ENCODE results near the gene TAF11L7. TPM values are rescaled to one million over a fixed set of nuclear protein-coding genes. Genes with fewer than 3 reads are reported as not detected.
"Not testable (repeated sequence)": the region's sequence is repeated elsewhere in the genome, so short reads cannot be mapped to it uniquely, and the experiment has no call there.

The TAF11L7 gene
- total RNA-seq, 1 experiment from 2014 or later: not detected

DNA sequence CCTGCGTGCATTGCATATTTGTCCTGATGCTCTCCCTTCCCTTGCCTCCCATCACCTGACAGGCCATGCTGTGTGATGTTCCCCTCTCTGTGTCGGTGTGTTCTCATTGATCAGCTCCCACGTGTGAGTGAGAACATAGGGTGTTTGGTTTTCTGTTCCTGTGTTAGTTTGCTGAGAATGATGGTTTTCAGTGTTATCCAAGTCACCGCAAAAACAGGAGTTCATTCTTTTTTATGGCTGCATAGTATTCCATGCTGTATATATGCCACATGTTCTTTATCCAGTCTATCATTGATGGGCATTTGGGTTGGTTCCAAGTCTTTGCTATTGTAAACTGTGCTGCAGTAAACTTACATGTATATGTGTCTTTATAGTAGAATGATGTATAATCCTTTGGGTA is 21.9 kb upstream of the TAF11L7 start:
- not testable (repeated sequence) for H3K4me2 ChIP-seq (ENCODE audit: low read depth, low read length, poor library complexity, severe bottlenecking); H3K4me3 ChIP-seq (ENCODE audit: low read length); H3K27me3 ChIP-seq (ENCODE audit: low read length); H3K79me2 ChIP-seq (ENCODE audit: low read length); H3K4me1 ChIP-seq (ENCODE audit: low read length); DNase-seq; H3K9ac ChIP-seq (ENCODE audit: low read length); H3K9me3 ChIP-seq (ENCODE audit: low read length); H3K9me2 ChIP-seq (replicated peaks; ENCODE audit: insufficient read depth, low read length); H4K20me1 ChIP-seq (ENCODE audit: insufficient read depth, low read depth, low read length); H3K27ac ChIP-seq (ENCODE audit: low read length); H3K36me3 ChIP-seq (ENCODE audit: insufficient read depth, low read length); H2AFZ ChIP-seq (ENCODE audit: low read length)

- no peaks in the 10 kb centered on the region for H3K27me3 ChIP-seq (ENCODE audit: low read length)
- no peak for DNase-seq
- no peaks in the 10 kb centered on the region for H3K36me3 ChIP-seq (ENCODE audit: insufficient read depth, low read length)
- no peaks in the 10 kb centered on the region for H3K9me2 ChIP-seq (replicated peaks; ENCODE audit: insufficient read depth, low read length)
- H3K4me3 ChIP-seq (ENCODE audit: low read length): no peak overlapping the region
- peaks cover 5% of the 10 kb centered on the region; the same call in 1 of the 2 replicates for H3K9me3 ChIP-seq (ENCODE audit: low read length)
- no peaks in the 10 kb centered on the region for H3K4me1 ChIP-seq (ENCODE audit: low read length)
- H4K20me1 ChIP-seq (ENCODE audit: insufficient read depth, low read depth, low read length): no peaks in the 10 kb centered on the region
- no peak overlapping the region for H2AFZ ChIP-seq (ENCODE audit: low read length)
- no peaks in the 10 kb centered on the region for H3K79me2 ChIP-seq (ENCODE audit: low read length)
- no peak overlapping the region for H3K9ac ChIP-seq (ENCODE audit: low read length)
- H3K4me2 ChIP-seq (ENCODE audit: low read depth, low read length, poor library complexity, severe bottlenecking): no peak overlapping the region
- no peak overlapping the region for H3K27ac ChIP-seq (ENCODE audit: low read length)
Observed at GRCh38 chr5:17604951-17605350, 19.4 kb upstream of the TAF11L7 start.

GRCh38 chr5:17603880-17604279 is 18.3 kb upstream of the TAF11L7 start, which contains the start of gene TAF11L11:
Gene TAF11L11 (plus strand): TSS chr5:17604183.
- not testable (repeated sequence) for H3K27ac ChIP-seq (ENCODE audit: low read length); H4K20me1 ChIP-seq (ENCODE audit: insufficient read depth, low read depth, low read length); H3K9me2 ChIP-seq (replicated peaks; ENCODE audit: insufficient read depth, low read length); H3K9ac ChIP-seq (ENCODE audit: low read length); H3K9me3 ChIP-seq (ENCODE audit: low read length); H3K4me3 ChIP-seq (ENCODE audit: low read length); H3K4me1 ChIP-seq (ENCODE audit: low read length); H3K79me2 ChIP-seq (ENCODE audit: low read length); H2AFZ ChIP-seq (ENCODE audit: low read length); H3K27me3 ChIP-seq (ENCODE audit: low read length); H3K36me3 ChIP-seq (ENCODE audit: insufficient read depth, low read length); DNase-seq; H3K4me2 ChIP-seq (ENCODE audit: low read depth, low read length, poor library complexity, severe bottlenecking)

DNA sequence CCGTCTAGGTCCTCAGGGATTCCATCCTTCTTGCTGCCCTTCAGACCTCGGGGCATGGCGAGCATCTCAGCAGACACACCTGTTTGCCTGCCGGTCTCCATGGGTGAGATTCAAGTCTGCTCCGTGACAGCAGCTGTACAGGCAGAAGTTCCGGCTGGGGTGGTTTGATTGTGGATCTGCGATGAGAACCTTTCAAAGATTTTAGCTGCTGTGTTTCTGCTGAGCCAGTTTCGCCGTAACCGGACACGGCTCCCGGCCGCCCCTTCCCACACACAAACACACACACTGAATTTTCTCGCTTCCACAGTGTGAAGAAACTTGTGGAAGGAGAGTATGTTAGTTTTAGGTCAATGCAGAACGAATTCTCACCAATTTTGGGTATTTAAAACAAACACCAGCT is 12.2 kb upstream of the TAF11L7 start, which contains the start of gene TAF11L10:
TSS of gene TAF11L10 (minus strand) at position 101 of the 400 bp plus-strand sequence.
- not testable (repeated sequence) for H3K4me3 ChIP-seq (ENCODE audit: low read length); H3K79me2 ChIP-seq (ENCODE audit: low read length); H4K20me1 ChIP-seq (ENCODE audit: insufficient read depth, low read depth, low read length); H3K27me3 ChIP-seq (ENCODE audit: low read length); H3K9me3 ChIP-seq (ENCODE audit: low read length); H3K4me2 ChIP-seq (ENCODE audit: low read depth, low read length, poor library complexity, severe bottlenecking); H3K9me2 ChIP-seq (replicated peaks; ENCODE audit: insufficient read depth, low read length); H3K4me1 ChIP-seq (ENCODE audit: low read length); H2AFZ ChIP-seq (ENCODE audit: low read length); H3K27ac ChIP-seq (ENCODE audit: low read length); H3K9ac ChIP-seq (ENCODE audit: low read length); DNase-seq; H3K36me3 ChIP-seq (ENCODE audit: insufficient read depth, low read length)

DNA sequence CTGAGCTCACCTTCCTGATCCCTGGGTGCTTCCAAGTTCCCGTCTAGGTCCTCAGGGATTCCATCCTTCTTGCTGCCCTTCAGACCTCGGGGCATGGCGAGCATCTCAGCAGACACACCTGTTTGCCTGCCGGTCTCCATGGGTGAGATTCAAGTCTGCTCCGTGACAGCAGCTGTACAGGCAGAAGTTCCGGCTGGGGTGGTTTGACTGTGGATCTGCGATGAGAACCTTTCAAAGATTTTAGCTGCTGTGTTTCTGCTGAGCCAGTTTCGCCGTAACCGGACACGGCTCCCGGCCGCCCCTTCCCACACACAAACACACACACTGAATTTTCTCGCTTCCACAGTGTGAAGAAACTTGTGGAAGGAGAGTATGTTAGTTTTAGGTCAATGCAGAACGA is 8.7 kb upstream of the TAF11L7 start, which contains the start of gene TAF11L9:
TSS of gene TAF11L9 (minus strand) at position 140 of the 400 bp plus-strand sequence.
- not testable (repeated sequence) for H3K79me2 ChIP-seq (ENCODE audit: low read length); H3K9ac ChIP-seq (ENCODE audit: low read length); H3K27ac ChIP-seq (ENCODE audit: low read length); H2AFZ ChIP-seq (ENCODE audit: low read length); H3K4me1 ChIP-seq (ENCODE audit: low read length); H3K9me3 ChIP-seq (ENCODE audit: low read length); H3K27me3 ChIP-seq (ENCODE audit: low read length); H3K4me2 ChIP-seq (ENCODE audit: low read depth, low read length, poor library complexity, severe bottlenecking); H3K4me3 ChIP-seq (ENCODE audit: low read length); DNase-seq; H4K20me1 ChIP-seq (ENCODE audit: insufficient read depth, low read depth, low read length); H3K9me2 ChIP-seq (replicated peaks; ENCODE audit: insufficient read depth, low read length); H3K36me3 ChIP-seq (ENCODE audit: insufficient read depth, low read length)

GRCh38 chr5:17590860-17591259 is 5.3 kb upstream of the TAF11L7 start, which contains the start of gene TAF11L8:
Gene TAF11L8 (minus strand): TSS chr5:17590960.
- H3K27ac ChIP-seq (ENCODE audit: low read length); H3K9me3 ChIP-seq (ENCODE audit: low read length); H3K79me2 ChIP-seq (ENCODE audit: low read length); H3K9me2 ChIP-seq (replicated peaks; ENCODE audit: insufficient read depth, low read length); H3K9ac ChIP-seq (ENCODE audit: low read length); H3K27me3 ChIP-seq (ENCODE audit: low read length); H3K4me2 ChIP-seq (ENCODE audit: low read depth, low read length, poor library complexity, severe bottlenecking); H3K4me3 ChIP-seq (ENCODE audit: low read length); H3K36me3 ChIP-seq (ENCODE audit: insufficient read depth, low read length); H4K20me1 ChIP-seq (ENCODE audit: insufficient read depth, low read depth, low read length); H3K4me1 ChIP-seq (ENCODE audit: low read length); DNase-seq; H2AFZ ChIP-seq (ENCODE audit: low read length): not testable (repeated sequence)

Small RNA genes lying within 50 kb of the gene (small RNA-seq; reads per million reads assigned to genes)
- gene AC233724.3 (not detected), gene AC233724.6 (not detected), gene AC233724.7 (not detected)

Other genes with a start within 250 kb of the TAF11L7 start
- not detected in 2 replicates for gene TAF11L2, start 87.5 kb downstream of the TAF11L7 start, total RNA-seq (2014; rRNA removed; shearing (Covaris generic); ENCODE audit: low replicate concordance)
- not detected in 2 replicates for gene TAF11L3, start 67.4 kb downstream of the TAF11L7 start, total RNA-seq (2014; rRNA removed; shearing (Covaris generic); ENCODE audit: low replicate concordance)
- not detected in 2 replicates for gene TAF11L4, start 64.0 kb downstream of the TAF11L7 start, total RNA-seq (2014; rRNA removed; shearing (Covaris generic); ENCODE audit: low replicate concordance)
- not detected in 2 replicates for gene TAF11L5, start 60.5 kb downstream of the TAF11L7 start, total RNA-seq (2014; rRNA removed; shearing (Covaris generic); ENCODE audit: low replicate concordance)
- gene TAF11L6, start 57.1 kb downstream of the TAF11L7 start, total RNA-seq (2014; rRNA removed; shearing (Covaris generic); ENCODE audit: low replicate concordance): not detected in 2 replicates
- not detected in 2 replicates for gene TAF11L8, start 5.2 kb upstream of the TAF11L7 start, total RNA-seq (2014; rRNA removed; shearing (Covaris generic); ENCODE audit: low replicate concordance)
- not detected in 2 replicates for gene TAF11L9, start 8.6 kb upstream of the TAF11L7 start, total RNA-seq (2014; rRNA removed; shearing (Covaris generic); ENCODE audit: low replicate concordance)
- not detected in 2 replicates for gene TAF11L10, start 12.1 kb upstream of the TAF11L7 start, total RNA-seq (2014; rRNA removed; shearing (Covaris generic); ENCODE audit: low replicate concordance)
- not detected in 2 replicates for gene TAF11L11, start 18.4 kb upstream of the TAF11L7 start, total RNA-seq (2014; rRNA removed; shearing (Covaris generic); ENCODE audit: low replicate concordance)
- gene TAF11L12, start 24.6 kb upstream of the TAF11L7 start, total RNA-seq (2014; rRNA removed; shearing (Covaris generic); ENCODE audit: low replicate concordance): not detected in 2 replicates
- not detected in 2 replicates for gene TAF11L13, start 46.3 kb upstream of the TAF11L7 start, total RNA-seq (2014; rRNA removed; shearing (Covaris generic); ENCODE audit: low replicate concordance)
- not detected in 2 replicates for gene TAF11L14, start 48.7 kb upstream of the TAF11L7 start, total RNA-seq (2014; rRNA removed; shearing (Covaris generic); ENCODE audit: low replicate concordance)

Data from Karpas-422 (cell line).